Epithelial cell of prostate (primary cell): ENCODE measurements around the gene NIM1K.
"Not testable (repeated sequence)": the region's sequence is repeated elsewhere in the genome, so short reads cannot be mapped to it uniquely, and the experiment has no call there.

Source experiments
- DNase-seq: peaks from one replicate; pipeline ENCODE4 v3.0.0-alpha.2; 2011; ENCODE audit warnings: low read depth, low spot score
- H3K27ac ChIP-seq: fragments of 450-650 bp; 2 replicates; pipeline ENCODE4 v1.5.1; 2017; ENCODE audit warnings: mild to moderate bottlenecking

NIM1K gene

DNA sequence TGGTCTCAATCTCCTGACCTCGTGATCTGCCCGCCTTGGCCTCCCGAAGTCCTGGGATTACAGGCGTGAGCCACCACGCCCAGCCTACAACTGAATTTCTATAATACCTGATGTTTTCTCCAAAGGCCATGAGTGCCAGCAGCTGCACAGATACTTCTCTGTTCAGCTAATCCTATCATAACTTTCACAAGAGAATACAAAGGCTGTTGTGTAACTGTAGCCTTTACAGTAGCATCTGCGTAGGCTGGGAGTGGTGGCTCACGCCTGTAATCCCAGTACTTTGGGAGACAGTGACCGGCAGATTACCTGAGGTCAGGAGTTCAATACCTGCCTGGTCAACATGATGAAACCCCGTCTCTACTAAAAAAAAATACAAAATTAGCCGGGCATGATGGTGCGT is 8.9 kb upstream of the NIM1K start:
- not testable (repeated sequence) for H3K27ac ChIP-seq, DNase-seq

DNA sequence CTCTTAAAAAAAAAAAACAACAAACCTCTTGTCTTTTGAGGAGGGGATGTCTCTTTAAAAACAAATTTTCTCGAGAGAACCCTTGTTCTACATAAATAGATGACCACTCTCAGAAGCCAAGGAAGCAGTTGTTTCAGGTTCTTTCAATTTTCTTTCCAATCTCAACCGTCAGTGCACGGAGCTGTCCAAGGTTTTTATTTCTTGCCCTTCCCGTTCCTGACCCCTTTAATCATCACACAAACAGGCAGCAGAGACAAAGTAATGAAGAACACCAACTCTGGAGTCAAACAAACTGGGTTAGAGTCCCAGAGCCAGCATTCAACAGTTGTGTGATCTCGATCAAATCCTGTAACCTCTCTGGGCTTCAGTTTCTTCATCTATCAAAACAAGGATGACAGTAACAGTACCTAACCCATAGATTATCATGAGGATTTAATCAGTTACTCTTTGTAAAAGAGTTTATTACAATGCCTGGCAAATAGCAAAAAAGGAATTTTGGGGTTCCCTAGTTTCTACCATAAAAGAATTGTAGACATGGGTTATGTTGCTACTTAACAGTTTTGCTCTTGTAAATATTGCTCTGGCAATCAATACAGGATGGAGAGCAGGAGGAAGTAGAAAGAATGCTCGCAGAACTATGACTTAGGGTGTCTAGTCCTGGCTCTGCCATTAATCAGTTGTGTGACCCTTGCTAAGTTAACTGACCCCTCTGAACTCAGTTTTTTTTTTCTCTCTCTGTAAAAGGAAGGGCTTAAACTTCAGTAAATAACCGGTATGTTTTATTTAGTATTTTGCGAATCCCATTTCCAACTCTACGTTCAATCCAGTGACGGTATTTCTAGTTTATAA is 1.0 kb upstream of the NIM1K start:
- H3K27ac ChIP-seq, result no peak overlapping the region
- DNase-seq, result no peak

DNA sequence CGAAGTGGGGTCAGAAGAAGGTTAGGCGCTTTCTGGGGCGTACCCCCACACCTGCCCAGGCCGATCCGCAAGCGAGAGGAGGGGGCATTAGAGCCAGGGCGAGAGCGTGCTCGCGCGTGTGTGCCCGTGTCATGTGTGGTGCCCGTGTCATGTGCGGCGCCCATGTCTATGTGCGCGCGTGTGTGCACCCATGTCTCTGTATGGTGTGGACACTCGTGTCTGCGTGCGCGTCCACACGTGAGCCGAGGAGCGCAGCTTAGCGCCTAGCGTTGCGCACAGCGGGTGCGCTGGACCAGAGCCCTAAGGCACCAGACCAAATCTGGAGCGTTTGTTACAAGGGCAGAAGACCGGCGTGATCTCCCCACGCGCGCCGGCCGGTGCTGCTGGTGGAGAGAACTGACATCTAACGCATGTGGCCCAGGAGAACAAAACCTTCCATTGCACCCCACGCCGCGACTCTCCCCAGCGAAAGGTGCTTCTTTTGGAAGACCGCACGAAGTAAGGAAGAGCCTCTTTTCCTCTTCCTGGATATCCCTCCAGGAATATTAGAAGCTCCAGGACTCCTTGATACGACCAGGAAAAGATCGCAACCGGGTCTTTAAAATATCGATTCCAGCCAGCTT is 644 bp downstream of the NIM1K start:
- H3K27ac ChIP-seq, result peak overlapping the region; percentile 63
- no peak for DNase-seq

DNA sequence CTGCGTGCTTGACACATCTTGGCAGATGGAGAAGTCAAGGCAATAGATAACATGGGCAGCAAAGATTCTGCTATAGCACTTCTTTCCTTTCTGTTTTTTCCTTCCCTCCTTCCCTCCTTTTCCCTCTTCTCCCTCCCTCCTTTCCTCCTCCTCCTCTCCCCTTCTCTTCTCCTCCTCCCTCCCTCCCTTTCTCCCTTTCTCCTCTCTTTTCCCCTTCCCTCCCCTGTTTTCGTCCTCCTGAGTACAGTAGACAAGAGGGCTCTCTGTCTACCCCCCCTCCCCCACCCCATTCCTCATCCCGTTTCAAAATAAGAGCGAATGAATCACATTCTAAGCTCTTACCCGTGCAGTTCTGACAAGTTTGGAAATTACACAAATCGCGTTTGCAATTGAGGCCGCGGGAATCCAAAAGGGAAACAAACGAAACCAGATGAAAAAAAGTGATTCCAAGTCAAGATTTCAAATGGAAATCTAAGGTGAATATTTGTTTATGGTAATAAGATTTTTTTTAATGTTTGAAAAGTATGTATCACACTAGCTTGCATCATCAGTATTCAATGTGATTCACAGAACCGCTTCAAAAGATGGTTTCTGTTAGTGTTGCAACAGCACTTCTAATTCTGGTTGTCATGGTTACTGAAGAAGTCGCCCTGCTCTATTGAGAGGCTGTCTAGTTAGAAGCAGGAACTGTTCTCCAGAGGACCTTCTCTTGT is 1.3 kb downstream of the NIM1K start:
- peak overlapping the region; percentile 63 for H3K27ac ChIP-seq
- peak; percentile 43 for DNase-seq

DNA sequence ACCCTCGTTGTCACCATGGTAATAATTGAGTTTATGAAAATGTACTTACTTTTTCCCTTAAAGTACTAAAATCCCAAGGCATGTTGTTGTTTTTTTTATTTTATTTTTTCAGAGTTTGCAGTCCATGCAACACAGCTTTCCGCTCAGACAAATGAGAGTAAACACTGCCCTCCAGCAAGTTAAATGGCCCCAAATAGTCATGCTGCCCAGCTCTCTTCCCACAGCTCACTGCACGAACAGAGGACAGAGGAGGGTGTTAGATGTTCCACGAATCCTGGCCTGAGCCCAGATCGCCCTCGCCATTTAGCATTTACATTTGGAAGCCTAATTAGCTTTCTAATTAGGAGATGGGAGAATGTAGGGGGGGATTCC is 1.9 kb downstream of the NIM1K start:
- H3K27ac ChIP-seq, result peak overlapping the region; percentile 63
- no peak for DNase-seq

DNA sequence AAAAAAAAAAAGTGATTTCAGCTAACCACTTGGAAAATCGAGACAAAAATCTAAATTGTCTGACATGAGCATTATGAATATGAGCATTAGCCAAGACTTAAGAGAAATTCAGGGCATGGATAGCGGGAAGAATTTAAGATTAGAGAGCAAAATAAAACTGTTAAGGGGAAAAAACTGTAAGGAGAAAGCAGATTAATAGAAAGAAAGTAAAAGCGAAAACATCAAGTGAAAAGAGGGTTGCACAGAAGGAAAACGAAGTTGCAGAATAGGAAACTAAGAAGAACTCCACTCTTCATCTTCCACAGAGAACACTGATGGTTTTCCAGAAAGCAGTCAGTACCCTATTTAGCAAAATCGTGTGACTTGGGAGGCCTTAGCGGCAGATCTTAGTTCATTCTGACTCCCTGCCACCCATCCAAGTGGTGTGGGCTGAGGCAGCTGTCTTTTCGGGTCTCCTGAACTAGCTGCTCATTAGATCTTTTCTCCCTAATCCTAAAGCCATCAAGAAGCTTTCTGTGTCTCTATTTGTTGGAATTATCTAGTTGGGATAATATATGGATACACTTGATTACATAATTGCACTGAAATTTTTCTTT is 3.7 kb downstream of the NIM1K start:
- DNase-seq, result no peak
- H3K27ac ChIP-seq, result no peak overlapping the region

DNA sequence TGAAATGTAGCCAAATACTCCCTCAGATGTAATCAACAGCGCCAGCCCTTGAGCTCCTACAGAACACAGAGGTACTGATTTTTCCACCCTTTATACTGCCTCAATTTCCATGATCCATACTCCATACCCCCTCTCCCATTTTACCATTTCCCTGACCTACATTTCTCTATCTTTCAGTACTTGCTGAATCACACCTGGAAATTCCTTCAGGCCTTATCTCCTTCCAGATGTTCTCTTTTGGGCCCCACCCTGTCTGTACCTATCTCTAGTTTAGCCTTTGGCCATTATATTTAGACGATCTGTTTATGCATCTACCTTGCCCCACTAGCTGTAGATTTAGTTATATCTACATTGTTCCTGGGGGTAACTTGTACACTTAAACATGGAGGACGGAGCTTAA is 5.5 kb downstream of the NIM1K start:
- no peak overlapping the region for H3K27ac ChIP-seq
- DNase-seq, result no peak

DNA sequence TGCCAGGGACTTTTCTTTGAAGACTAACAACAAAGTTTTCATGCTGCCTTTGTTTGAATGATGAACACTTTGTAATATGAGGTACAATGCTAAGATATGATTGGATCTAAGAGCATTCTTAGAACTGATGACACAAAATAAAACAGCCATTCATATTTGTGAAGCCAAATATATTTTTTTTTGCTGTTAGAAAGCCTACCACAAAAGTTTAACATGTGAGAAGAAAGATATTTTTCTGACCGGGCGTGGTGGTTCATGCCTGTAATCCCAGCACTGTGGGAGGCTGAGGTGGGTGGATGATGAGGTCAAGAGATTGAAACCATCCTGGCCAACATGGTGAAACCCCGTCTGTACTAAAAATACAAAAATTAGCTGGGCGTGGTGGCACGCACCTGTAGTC is 9.4 kb downstream of the NIM1K start:
- not testable (repeated sequence) for DNase-seq, H3K27ac ChIP-seq

DNA sequence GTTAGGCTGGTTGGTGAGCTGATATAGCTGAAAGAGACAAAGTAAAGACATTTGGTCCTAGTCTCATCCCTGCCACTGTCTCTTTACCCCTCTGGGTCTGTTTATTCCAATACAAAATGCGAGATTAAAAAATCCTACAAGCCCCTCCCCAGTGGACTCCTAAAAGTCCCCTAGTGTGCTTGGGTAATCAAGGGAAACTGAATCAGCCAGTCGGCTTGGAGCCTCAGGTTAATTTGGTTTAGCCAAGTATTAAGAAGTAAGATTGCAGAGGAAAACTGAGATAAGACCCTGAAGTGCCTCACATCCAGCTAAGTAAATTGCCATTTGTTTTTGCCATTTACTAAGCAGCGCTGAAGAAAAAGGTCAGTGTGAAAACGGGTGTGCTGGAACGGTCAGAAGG is 10.4 kb downstream of the NIM1K start:
- DNase-seq, result no peak
- no peak overlapping the region for H3K27ac ChIP-seq

DNA sequence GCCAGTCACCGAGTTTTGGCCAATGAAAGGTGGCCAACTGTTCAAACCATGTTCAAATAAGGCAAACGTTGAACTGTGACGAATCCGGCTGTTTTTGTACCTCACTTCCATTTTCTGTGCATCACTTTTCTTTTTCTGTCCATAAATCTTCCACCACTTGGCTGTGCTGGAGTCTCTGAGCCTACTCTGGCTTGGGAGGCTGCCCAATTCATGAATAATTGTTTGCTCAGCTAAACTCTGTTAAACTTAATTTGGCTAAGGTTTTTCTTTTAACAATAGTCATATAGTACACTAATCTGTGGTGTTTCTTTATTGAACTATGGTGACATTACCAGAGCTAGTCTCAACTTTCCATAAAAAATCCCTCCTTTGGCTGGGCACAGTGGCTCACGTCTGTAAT is 11.3 kb downstream of the NIM1K start:
- DNase-seq, result no peak
- H3K27ac ChIP-seq, result no peak overlapping the region

DNA sequence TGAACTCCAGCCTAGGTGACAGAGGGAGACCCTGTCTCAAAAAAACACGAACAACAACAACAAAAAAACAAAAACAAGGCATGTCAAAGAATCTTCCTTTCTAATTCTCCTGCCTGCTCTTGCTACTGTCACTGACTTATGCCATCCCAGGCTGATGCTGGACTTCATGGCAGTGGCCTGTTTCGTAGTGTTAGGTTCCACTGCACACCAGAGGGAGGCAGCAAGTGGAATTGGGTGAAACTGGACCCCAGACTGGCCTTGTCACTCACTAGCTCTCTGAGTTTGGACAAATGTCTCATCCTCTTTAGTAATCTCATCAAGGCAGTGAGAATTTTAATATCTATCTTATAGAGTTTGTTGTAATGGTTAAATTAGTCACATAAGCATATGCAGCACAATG is 12.9 kb downstream of the NIM1K start:
- no peak for DNase-seq
- no peak overlapping the region for H3K27ac ChIP-seq

DNA sequence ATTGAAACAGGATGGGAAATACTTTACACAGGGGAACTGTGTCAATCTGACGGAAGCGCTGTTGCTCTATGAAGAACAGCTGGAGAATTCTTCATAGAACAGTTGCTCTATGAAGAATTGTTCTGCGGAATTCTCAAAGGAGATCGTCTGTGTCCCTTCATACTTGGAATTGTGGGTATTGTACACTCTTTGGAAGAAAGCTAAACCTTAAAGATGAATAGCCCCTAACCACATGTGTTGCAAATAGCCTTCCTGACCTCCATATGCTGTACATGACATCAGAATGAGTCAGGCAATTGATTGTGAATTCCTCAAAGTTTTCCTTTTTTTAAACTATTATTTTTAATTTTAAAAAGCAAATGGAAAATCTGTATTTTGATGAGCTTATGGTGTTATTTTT is 15.6 kb downstream of the NIM1K start:
- DNase-seq, result no peak
- H3K27ac ChIP-seq, result no peak overlapping the region

DNA sequence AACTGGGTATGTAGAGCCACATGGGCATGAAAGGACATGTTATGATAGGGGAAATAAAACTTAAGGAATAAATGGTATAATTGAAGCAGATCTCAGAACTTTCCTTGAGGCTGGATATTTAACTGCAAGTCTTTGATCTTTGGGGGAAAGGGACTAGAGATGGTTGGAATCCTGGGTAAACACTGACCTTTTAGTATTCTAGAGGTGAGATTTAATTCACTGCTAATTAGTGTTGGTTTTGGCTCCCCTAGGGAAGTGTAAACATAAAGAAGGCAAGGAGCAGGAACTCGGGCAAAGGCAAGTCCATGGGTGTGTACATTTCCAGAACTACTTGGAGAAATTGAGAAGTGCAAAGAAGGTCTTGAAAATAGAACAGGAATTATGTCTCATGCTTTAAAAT is 16.6 kb downstream of the NIM1K start:
- no peak overlapping the region for H3K27ac ChIP-seq
- no peak for DNase-seq

DNA sequence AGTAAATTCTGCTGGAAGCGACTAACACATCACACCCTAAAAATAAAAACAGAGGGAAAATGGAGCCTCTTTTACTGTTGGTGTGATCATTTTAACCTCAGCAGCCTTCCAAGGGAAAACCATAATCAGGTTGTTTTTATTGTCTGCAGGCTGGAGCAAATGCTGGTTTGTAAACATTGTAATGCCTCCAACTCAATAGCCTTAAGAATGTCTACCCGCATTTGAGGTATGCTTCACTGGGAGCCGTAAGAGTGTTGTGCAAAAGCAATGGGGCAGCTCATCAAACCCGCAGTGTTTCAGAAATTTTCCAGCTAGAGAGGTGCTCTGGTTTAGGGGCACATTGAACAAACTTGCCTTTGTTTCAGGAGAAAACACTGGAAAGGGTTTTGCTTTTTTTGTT is 17.0 kb downstream of the NIM1K start:
- H3K27ac ChIP-seq, result no peak overlapping the region
- DNase-seq, result no peak

DNA sequence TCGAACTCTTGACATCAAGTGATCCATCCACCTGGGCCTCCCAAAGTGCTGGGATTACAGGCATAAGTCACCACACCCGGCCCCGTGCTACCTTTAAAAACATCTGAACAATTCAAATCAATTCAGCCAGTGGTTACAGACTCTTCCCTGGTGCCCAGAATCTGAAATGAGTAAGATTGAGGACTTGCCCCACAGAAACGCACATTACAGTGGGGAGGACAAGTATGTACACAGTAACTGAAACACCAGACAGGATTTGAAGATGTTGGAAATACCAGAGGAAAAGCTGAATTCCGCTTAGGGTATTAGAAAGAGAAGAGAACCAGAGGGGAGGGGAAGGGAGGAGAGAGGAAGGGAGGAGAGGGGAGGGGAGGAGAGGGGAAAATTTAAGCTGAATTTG is 17.8 kb downstream of the NIM1K start:
- DNase-seq, result no peak
- H3K27ac ChIP-seq, result no peak overlapping the region

DNA sequence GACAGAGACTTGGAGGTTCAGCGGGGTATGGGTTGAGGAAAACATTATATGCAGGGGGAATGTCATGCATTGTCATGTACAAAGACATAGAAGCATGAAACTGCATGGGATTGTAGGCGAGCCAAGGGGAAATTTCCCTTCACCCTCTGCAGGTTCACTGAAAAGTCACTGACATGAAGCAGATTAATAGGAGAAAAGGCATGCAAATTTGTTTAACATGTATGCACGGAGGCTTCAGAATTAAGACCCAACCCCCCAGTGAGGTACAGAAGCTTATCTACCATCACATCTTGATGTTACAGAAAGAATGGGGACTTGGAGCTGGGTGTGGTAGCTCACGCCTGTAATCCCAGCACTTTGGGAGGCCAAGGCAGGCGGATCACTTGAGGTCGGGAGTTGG is 18.5 kb downstream of the NIM1K start:
- no peak overlapping the region for H3K27ac ChIP-seq
- DNase-seq, result no peak

DNA sequence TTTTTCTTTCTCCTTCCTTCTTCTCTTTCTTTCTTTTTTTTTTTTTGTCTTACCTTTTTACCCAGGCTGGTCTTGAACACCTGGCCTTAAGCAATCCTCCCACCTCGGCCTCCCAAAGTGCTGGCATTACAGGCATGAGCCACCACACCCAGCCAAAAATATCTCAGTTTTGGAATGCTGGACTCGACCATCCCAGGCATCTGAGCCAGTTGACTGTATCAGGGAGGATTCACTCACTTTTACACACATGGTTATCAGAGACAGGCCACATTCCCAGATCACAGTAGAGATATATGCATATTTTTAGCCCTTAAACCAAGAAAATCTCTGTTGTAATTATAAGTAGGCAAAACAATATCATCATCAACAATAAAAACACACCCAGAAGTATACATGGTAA is 21.9 kb downstream of the NIM1K start:
- no peak overlapping the region for H3K27ac ChIP-seq
- DNase-seq, result no peak

DNA sequence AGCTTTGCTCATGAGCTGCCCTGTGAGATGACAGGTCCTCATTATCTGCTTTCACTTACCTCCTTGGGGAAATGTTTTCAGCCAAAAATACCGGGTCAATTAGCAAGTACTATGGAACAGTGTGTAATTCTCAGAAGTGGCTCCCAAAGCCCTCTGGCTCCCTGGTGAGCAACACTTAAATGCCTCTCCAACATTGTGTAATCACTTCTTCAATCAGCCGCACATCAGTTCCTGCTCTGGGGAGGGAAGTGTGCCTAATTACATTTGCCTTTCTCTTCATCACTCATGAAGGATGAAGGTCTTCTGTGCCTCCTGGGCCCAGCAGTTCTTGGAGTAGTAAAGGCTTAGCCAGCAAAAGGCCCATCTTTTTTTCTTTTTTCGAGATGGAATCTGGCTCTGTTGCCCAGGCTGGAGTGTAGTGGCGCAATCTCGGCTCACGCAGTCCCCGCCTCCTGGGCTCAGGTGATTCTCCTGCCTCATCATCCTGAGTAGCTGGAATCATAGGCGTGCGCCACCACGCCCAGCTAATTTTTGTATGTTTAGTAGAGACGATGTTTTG is 23.1 kb downstream of the NIM1K start:
- DNase-seq, result no peak
- H3K27ac ChIP-seq, result no peak overlapping the region

DNA sequence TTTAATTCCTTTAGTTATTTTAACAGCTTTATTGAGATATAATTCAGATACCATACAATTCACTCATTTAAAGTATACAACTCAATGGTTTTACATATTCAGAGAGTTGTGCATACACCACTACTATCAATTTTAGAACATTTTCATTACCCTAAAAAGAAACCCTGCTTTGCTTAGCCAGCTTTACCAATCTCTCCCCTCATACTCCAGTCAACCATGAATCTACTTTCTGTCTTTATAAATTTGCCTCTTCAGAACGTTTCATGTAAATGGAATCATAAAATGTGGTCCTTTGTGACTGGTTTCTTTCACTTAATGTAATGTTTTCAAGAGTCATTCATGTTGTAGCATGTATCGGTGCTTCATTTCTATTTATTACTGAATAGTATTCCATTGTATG is 24.9 kb downstream of the NIM1K start:
- DNase-seq, result no peak
- H3K27ac ChIP-seq, result no peak overlapping the region

DNA sequence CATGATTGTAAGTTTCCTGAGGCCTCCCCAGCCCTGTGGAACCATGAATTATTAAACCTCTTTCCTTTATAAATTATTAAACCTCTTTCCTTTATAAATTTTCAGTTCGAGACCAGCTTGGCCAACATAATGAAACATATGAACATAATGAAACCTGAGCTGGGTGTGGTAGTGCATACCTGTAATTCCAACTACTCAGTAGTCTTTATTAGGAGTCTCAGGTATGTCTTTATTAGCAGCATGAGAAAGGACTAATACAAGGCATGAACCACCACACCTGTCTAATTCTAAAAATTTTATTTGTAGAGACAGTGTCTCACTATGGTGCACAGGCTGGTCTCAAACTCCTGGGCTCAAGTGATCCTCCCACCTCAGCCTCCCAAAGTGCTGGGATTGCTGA is 27.1 kb downstream of the NIM1K start:
- DNase-seq, result no peak
- no peak overlapping the region for H3K27ac ChIP-seq

DNA sequence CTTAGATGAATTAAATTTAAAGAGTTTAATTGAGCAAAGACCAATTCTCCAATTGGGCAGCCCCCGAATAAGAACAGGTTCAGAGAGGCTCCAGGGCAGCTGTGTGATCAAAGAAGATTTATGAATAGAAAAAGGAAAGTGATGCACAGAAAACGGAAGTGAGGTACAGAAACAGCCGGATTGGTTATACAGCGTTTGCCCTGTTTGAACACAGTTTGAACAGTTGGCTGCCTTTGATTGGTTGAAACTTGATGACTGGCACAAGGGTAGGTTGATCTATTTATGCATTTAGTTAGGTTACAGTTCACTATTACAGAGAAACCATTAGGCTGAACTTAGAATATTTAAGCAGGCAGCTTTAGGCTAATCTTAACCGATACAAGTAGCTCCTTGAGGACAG is 29.5 kb downstream of the NIM1K start:
- no peak for DNase-seq
- no peak overlapping the region for H3K27ac ChIP-seq
